Activated naive CD4-positive, alpha-beta T cell treated with anti-CD3 and anti-CD28 coated beads, Interleukin-2, amount 50 U/mL, for 16 hours (primary cell): ENCODE results near the gene COQ9.
"Not testable (repeated sequence)": the region's sequence is repeated elsewhere in the genome, so short reads cannot be mapped to it uniquely, and the experiment has no call there.

Experiments used
- DNase-seq: peaks from one replicate; pipeline ENCODE4 v3.0.0-alpha.2; 2020

COQ9 gene, protein sequence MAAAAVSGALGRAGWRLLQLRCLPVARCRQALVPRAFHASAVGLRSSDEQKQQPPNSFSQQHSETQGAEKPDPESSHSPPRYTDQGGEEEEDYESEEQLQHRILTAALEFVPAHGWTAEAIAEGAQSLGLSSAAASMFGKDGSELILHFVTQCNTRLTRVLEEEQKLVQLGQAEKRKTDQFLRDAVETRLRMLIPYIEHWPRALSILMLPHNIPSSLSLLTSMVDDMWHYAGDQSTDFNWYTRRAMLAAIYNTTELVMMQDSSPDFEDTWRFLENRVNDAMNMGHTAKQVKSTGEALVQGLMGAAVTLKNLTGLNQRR

DNA sequence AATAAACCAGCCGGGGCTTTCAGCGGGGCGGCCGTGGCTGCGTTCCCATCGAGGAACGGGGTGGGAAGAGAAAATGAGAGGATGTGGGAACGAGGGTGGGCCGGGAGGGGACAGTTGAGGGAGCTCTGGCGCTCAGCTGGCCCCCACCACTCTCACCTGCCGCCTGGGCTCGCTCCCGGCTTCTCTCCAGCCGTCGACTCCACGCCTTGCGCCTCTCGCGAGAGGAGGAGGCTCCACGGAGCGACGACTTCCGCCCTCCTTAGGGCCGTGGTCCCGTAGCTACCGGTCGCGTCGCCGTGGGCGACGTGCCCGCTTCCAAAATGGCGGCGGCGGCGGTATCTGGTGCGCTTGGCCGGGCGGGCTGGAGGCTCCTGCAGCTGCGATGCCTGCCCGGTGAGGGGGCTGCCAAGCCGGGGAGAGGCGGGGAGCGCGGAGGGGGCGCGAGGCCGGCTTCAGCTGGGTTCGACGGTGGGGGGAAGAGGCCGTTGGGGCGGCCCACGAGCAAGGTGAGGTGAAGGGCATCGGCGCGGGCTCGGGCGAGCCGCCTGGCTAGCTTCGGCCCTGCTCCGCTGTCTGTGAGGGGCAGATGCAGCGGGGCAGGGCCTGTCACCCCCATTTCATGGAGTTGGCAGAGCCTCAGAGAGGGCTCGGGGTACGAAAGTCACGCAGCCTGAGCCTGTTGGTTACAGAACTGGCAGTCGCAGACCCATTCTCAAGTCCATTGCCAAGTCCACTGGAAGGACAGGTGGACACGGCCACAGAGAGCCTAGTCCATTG is at the start of gene COQ9, which contains the start of gene CIAPIN1:
COQ9 (plus strand) TSS at position 294 of the 777 bp plus-strand sequence; CDS start at position 321, 27 bp downstream.
CIAPIN1 (minus strand) TSS at position 200 of the 777 bp plus-strand sequence. CDS start 6,457 bp downstream, outside the sequence.
- peak; percentile 93 for DNase-seq

DNA sequence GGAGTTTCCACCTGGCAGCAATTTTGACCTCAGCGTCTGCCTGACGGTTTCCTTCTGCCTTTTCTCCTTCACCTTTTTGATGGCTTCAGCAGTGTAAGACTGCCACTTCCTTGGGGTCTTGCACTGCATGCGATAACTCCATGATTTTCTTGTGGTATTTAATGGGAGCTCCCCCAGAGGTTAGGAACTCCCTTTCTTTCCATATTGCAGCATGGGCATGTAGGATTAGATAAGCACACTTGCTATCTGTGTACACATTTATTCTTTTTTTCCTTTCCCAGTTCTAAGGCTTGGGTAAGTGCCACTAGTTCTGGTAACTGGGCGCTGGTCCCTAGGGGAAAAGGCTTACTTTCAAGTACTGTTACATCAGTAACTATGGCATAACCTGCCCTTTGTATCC is 49.8 kb upstream of the COQ9 start:
- DNase-seq = not testable (repeated sequence)

DNA sequence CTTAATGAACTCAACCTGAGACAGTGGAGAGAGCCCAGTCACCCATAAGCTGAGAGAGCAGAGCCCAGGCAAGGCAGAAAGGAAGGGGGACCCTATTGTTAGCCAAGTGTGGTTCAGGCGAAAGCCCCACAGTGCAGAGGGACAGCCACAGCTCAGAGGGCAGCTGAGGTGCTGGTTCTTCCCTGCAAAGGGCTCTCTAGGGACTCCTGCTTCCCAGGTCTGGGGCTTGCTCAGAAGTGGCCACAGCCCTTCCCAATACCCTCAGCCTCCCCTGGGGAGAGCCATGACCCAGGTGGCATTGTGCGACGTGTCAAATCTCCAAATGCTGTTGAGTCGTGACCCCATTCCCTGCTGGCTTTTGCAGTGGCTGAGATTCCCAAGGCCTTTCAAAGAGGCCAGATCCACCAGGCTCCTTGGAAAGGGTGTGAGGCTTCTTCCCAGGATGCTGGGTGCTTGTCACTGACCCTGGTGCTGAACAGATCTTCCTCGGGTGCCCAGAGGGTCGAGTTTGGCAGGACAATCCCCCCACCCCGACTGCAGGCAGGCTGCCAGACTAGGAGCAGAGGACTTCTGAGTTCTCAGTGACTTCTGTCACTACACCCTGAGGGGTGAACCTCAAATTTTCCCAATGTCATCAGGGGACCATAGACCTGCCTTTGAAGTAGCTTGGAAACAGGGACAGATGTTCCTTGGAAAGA is 45.2 kb upstream of the COQ9 start:
- DNase-seq = no peak

DNA sequence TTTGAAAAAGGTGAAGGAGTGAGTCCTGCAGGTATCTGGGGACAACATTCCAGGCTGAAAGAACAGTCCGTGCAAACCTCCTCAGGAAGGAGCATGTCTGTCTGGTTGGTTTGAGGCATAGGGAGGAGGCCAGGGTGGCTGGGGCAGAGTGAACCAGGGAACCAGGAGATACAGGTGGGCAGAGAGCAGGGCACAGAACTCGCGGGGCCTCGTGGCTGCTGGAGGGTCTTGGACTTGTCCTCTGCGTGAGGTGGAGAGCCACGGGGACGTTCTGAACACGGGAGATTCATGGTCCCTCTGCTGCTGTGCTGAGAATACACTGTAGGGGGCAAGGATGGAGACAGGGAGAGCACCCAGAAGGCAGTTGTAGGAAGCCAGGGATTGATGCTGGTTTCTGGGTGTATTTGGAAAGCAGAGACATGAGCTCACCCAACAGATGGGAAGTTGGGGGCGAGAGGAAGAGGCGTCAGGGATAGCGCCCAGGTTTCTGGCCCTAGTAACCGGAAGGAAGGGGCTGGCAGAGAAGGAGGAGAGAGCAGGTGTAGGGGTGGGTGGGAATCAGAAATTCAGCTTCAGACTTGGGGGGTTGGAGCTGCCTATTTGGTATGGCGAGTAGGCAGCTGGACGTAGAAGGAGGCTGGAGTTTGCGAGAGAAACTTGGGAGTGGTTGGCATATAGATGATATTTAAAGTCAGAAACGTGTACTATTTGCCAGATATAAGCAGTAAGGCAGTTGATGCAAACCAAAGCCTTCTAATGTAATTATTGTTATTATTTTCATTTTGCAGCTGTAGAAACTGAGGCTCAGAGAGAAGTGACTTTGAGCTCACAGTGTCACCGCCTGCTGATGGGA is 43.1 kb upstream of the COQ9 start, which contains the start of gene CCL17:
CCL17 (plus strand) TSS at position 803 of the 853 bp plus-strand sequence. CDS start 9,166 bp downstream, outside the sequence.
- no peak for DNase-seq

DNA sequence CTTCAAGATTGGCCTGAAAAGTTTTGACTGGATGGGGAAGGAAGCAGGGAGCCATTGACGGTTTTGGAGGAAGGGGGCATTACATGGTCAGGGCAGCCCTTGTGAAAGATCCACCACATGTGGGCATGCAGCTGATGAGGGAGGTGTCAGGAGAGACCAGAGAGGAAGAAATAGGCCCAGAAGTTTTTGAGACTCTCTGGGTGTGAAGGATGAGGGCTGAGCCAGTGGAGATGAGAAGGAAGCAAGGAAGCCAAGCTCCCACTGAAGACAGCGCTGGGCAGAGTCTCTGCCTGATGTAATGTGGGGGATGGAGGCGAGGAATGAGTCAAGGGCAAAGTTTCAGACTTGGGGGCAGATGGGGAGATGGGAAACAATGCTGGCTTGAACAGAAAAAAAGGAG is 42.2 kb upstream of the COQ9 start:
- no peak for DNase-seq

DNA sequence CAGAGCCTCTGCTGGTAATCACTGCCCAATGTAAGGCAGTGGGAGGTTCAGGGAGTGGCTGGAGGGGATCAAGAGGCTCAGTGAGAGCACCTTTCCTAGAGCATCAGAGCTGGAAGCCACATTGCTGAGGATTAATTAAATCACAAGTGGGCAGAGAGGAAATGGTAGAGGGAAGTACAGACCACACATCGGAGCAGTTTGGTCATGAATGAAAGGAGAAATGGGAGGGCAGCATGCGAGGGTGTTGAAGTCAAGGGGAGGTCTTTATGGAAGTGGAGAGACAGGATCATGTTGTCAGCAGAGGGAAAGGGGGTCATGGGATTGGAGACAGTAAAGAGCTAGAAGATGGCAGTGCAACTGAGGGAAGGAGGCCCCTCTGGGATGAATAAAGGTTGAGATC is 40.4 kb upstream of the COQ9 start:
- no peak for DNase-seq

DNA sequence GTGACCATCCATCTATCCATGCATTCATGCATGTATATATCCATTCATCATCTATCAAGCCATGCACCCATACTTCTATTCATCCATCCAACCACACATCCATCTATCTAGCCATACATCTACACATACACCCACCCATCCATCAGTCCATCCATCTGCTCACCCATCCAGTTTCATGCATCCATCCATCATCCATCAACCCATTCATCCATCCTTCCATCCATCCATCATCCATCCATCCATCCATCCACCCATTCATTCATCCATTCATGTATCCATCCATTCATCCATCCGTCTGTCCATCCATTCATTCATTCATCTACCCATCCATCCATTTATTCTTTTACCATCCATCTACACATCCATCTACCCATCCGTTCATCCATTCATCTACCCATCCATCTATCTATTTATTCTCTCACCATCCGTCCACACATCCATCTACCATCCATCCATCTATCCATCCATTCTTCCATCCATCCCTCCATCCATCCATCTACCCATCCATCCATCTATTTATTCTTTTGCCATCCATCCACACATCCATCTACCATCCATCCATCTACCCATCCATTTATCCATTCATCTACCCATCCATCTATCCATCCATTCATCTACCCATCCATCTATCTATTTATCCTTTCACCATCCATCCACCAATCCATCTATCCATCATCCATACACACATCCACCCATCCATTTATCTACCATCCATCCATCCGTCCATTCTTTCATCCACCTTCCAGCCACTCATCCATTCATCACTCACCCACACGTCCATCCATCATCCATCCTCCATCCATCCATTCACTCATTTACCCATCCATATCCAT is 39.5 kb upstream of the COQ9 start:
- DNase-seq = no peak

DNA sequence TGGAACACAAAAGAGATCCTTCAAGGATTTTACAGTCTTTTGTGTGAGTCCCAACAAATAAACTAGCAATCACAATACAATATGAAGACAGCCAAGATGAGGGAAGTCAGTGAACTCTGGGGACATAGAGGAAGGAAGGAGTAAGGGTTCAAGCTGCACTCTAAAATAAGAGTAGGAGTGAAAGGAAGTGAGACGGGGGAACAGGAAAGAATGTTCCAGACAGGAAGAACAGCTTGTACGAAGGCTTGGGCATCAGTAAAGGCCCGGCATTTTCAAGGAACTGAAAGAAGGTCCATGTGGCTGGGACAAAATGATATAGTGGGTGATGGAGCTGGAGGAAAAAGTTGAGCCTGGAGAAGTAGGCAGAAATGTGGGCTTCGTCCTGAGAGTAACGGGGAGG is 38.2 kb upstream of the COQ9 start:
- DNase-seq = no peak

DNA sequence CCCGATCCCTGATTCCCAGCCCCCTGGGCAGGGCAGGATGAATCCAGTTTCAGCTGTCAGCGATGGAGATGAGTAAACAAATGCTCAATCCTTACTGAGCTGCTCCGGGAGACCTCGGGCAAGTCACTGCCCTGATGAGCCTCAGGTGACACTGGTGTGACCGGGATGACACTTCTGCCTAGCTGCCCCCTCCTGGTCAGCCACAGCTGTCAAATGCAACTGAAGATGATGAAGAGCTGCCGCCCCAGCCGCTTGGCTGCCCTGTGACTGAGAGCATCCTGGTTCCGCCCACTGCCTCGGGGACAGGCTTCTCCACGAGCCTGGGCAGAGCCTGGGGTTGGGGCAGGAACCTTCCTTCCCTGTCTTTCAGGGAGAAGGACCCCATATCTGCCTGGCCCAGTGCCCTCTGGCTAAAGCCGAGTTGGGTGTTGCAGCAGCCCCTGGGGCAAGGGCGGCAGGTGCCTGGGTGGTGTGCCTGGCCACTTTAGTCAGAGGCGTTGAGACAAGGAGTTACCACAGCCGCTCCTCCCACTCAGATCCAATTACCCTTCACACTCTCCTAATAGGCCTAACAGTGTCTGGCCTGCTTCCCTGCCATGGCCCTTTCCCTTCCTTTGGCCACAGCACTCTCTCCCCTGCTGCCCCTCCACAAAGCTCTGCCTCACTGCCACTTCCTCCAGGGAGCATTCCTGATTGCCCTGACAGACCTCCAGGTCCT is 37.2 kb upstream of the COQ9 start:
- DNase-seq = no peak

DNA sequence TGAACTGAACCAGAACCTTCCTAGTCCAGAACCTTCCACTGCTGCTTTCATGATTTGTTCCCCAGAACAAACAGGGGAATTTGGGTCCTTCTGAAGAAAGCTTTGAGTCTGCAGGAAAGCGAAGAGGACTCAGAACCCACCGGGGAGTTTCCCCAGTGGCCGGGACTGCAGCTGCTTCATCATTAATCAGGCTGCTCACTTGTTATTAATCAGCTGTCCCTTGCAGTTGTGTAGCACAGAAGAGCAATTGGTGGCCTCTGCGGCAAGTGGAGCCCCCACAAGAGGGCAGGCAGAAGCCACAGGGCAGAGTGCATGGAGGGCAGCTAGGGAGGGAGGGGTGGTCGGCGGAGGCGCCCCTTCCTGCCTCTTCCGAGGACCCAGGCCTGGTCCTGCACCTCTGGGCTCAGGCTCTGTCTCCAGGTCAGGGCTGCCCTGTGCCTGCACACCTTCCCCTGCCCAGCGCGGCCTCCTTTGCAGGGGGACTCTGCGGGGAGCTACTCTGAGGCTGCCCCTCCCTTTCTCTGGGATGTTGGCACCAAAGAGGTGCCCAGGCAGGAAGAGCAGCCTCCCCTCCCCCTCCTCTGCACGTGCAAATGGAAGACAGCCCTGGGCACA is 35.8 kb upstream of the COQ9 start:
- no peak for DNase-seq

DNA sequence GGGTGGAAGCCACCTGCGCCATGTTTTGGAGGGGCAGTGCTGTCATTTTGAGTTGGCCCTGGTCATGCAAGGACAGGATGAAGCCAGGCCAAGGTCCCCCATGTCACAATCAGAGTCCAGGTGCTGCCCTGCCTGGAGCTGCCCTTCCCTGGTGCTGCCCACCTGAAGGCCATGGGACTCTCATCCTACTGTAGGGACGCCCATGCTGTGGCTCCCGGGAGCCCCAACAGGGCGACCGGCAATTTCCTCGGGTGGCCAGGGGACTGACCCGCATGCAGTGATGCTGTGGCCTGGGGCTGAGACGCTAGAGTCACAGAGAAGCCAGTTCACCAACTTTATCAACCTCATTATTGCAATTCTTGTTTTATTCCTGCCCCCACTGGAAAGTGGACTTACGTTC is 34.7 kb upstream of the COQ9 start:
- no peak for DNase-seq

DNA sequence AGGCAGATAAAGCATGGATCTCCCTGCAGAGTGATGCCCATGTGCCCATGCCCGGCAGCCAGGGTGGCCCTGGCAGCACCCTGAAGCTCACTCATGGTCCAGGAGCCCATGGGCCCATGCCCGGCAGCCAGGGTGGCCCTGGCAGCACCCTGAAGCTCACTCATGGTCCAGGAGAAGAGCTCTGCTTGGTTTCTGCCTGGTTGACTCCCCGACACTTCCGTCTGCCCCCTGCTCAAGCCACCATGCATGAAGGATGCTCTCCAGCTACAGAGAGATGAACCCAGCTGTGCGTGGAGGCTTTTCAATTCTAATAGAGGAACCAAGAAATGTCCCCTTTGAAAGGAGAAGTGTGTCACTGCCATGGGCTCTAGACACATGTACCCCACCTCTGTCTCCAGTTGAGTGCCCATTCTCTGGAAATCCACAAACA is 34.0 kb upstream of the COQ9 start:
- no peak for DNase-seq

DNA sequence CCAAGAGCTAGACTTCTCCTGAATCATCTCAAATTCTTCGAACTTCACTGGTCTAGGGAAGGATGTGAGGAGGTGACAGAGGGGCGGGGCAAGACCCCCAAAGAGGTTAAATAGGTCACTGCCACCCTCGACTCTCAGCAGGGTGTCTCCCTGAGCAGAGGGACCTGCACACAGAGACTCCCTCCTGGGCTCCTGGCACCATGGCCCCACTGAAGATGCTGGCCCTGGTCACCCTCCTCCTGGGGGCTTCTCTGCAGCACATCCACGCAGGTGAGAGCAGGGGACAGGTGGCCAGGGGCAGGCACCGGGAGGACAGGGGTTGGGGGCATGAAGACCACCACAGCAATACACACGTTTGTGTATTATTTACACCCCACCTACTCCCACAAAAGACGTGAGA is 33.5 kb upstream of the COQ9 start:
- DNase-seq = no peak

DNA sequence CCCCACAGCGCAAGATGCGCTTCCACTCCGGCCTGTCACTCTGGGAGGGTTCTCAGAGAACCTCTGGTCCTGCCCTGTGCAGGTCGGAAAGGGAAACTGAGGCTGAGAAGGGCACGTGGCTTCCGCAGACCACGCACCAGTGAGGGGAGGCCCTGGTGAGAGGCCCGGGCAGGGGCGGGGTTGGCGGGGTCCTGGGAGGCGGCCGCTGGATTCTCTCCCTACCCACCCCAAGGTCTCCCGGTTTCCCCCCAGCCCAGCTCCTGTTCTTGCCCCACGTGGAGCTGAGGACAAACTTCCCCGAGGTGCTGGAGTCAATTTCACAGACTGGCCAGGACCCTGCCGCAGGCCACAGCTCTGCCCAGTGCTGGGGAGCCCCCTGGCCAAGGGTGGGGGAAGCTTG is 31.2 kb upstream of the COQ9 start:
- DNase-seq = no peak

DNA sequence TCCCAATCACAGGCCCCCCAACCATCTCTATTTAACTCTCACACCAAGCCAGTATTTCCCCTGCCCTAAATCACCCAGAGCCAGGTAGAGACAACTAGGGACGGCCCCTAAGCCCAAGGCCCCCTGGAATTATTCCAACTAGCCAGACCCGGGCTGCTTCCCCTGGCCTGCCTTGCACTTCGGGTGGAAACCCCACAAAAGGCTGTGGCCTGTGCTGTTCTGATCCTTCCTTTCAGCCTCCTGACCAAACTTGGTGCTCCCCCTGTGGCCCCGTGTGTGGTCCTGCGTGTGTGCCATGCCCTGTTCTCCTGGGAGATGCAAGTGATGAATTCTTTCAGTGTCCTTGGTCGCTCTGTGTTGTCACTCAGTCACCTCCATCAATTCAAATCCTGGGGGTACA is 27.8 kb upstream of the COQ9 start:
- no peak for DNase-seq

DNA sequence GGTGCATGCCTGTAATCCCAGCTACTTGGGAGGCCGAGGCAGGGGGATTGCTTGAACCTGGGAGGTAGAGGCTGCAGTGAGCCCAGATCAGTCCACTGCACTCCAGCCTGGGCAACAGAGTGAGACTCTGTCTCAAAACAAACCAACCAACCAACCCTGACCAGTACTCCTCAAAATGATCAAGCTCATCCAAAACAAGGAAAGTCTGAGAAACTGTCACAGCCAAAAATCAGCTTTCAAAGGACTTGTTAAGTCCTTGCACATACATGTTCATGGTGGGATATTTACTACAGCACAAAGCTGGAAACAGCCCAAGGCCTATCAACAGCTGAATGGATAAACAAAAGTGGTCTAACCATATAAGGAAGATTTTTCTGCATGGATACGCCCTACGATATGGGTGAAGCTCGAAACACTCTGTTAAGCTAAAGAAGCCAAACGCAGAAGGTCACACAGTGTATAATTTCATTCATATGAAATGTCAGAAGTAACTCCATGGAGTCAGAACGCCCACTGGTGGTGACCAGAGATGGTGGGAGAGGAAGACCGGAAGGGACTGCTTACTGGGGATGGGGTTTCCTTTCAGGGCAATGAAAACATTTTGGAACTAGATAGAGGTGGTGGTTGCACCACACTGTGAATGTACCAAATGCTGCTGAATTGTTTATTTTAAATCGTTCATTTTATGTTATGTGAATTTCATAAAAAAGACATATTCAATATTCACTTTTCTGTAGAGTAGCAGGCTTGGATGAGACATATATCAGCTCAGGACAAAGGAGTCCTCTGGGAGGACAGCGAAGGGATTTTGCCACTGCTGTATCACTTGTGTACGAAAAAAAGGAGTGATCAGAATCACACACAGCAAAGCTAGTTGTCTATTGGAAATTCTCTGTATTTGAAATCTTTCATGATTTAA is 25.0 kb upstream of the COQ9 start:
- DNase-seq = no peak

DNA sequence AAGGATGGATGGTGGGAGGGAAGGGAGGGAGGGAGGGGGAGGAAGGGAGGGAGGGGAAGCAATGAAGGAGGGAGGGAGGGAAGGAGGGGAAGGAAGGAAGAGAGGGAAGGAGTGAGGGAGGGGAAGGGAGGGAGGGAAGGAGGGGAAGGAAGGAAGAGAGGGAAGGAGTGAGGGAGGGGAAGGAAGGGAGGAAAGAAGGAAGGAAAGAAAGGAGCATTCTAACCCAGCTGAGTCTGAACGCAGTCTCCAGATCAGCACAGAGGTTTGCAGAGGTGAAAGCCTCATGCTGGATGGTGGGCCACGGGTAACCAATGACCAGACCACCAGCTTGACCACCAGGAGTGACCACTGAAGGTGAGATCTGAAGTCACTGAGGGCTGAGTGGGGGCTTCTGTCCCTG is 24.1 kb upstream of the COQ9 start:
- DNase-seq = no peak

DNA sequence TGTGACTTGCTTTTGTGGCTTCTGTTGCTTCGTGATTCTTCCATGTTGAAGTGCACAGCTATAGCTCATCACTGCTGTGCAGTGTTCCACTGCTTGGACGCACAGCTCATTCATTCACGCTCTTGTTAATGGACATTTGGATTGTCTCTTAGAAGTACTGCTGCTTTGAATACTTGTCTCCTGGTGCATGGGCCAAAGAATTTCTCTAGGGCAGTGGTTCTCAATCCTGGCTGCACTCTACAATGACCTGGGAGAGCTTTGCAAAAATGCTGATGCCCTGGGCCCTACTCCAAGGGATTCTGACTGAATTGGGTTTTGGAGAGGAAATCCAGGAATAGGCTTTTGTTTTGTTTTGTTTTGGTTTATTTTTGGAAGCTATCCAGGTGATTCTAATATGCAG is 22.7 kb upstream of the COQ9 start:
- no peak for DNase-seq

DNA sequence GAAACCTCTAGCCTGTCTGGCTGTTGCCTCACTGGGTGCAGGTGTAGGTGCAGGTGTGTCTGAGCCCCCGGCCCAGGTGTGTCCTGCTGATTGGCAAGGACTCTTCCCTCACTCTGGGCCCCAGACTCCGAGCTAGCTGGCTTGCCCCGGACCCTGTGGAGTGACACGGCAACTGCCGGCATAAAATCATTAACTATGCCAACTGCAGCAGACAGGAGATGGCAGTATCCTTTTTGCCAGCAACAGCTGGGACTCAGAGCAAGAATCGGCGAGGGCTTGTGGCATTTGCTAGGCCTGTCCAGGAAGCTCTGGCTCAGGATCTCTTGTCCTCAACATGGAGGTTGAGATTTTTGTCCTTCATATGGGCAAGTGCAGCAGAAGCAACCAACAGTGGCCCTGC is 20.9 kb upstream of the COQ9 start:
- DNase-seq = no peak
